ACHN (cell line): Measurements from ENCODE around the gene SLC9A3.
"Not testable (repeated sequence)": the region's sequence is repeated elsewhere in the genome, so short reads cannot be mapped to it uniquely, and the experiment has no call there.

Experiments
- DNase-seq: peaks from one replicate; pipeline ENCODE4 v3.0.0-alpha.2; 2015
- in situ Hi-C: cut with HindIII; loops from 2 replicates; pipeline ENCODE4 v1.10.0; 2017; ENCODE audit warnings: low sequenced_read_pairs, low pct_ligation_motif_present, low pct_unique_long_range_greater_than_20kb

SLC9A3 gene

DNA sequence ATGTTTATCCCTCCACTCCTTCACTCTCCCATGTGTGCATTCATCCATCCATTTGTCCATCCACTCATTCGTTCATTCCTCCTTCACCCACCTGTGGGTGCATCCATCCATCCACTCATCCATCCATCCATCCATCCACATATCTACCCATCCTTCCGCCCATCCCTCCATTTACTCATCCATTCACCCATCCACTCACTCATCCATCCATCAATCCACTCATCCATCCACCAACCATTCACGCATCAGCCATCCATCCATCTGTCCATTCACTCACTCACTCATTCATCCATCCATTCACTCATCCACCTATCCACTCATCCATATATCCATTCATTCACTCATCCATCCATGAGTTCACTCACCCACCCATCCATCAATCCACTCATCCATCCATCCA is 7.3 kb downstream of the SLC9A3 start:
- DNase-seq = no peak
- in situ Hi-C loops = no loop called here

DNA sequence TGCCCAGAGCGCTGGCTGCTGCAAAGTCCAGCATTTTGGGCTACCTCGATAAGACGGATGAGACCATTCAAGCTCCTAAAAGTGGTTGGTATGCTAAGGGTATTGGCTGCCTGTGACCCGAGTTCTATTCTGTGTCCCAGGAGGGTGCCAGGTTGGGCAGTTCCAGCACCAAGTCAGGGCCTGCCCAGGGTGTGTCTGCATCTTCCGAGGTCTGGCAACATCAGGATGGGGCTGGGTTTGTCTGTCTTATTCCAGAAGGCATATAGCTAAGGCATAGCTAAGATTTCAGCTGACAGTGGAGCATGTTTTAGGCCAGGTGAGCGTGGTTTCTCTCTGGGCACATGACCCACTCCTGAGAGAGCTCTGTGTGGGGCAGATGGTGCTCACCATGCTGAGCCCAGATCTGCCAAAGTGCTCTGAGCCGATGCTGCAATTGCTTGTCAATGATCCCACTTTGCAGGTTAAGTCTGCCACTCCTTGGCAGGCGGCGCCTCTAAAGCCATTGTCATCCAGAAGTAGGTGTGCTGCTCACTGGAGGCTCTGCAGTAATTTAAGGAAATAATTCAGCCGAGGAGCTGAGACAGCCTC is 7.8 kb downstream of the SLC9A3 start:
- DNase-seq = no peak
- in situ Hi-C loops = no loop called here

DNA sequence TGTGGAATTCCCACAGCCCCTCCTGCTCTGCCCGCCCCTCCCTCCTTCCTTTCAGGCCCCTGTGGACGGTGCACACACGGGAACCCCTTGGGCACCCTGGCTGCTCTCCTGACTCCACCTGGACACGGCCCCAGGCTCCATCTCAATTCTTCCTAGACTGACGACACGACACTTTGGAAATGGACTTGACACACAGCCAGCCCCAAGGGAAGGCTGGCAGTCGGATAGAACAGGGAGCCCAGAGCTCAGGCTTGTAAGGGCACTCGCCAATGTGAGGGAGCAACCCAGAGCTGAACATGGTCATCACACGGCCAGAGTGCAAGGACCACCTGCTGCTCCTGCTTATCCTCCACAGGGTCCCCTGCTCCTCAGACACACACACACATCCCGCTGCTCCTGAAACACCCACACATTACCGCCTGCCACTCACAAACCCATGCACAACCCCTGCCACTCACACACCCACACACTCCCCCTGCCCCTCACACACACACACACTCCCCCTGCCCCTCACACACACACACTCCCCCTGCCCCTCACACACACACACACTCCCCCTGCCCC is 8.9 kb downstream of the SLC9A3 start:
- DNase-seq = no peak
- in situ Hi-C loops = no loop called here

DNA sequence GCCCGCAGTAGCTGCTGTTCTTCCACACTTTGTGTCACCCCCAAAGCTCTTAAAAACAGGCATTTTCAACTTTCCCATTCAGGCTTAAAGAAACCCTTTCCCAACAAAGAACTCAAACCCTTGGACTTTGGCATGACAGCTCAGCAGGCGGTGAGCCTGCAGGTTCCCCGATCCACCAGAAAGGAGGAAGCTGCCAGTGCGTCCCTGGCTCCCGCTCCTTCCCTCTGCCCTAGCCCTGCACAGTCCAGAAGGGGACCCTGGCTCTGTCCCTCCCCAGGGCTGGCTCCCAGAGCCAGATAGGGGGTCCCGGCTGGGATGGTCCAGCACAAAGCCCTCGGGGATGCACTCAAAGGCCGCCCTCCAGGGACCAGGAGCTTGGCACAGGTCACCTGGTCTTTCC is 9.6 kb downstream of the SLC9A3 start:
- in situ Hi-C loops = no loop called here
- no peak for DNase-seq

DNA sequence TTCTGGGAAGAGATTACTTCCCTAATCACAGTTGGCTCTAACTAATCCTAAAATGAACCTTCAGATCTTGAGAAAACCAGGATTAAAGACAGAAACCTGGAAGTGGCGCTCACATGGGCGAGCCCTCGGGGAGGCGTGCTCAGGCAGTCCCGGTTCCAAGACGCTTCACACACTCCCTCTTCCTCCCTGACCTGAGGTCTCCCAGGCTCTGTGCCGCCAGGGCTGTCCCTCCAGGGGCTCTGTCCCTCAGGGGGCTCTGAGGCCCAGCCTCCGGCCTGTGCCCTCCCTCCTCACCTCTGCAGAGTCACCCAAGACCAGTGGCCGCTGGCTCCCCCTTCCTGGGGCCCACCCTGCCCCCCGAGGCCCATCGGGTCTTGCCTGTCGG is 10.2 kb downstream of the SLC9A3 start:
- DNase-seq = no peak
- in situ Hi-C loops = no loop called here

DNA sequence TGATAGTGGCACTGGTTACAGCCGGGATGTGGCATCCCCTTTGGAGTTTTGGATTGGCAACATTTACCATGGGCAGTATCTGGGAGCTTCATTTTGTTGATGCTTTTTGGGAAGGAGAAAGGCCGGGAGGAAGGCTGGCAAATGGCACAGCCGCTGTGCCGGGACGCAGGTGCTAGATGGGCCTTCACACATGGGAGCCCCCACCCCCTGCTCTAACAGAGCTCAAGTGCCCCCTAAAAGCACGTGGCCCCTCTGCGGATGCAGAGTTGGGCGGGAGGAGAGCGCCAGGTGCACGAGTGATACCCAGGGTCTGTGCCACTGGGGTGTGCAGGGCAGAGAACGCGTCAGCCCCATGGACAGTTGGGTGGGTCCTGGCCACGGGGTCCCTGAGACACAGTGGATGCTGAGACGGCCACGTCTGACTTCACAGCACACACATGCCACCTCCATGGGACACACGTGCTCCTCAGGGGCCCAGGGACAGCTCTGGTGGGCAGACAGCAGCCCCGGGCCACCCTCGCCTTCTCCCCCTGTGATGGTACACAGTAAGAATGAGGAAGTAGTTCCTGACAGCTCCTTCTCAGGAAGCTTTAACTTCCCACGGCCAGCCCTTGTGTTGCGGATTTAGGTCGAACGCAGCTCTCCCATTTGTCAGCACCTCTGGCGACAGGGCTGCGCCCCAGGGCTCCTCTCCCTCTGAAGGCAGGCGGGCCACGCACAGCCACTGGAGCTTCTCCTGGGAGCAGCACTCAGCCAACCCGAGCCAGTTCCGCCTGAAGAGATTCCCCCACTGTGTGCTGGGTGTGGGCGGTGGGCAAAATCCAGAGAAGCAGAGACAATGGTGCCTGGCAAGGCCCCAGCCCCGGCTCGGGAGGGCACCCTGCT is 10.8 kb downstream of the SLC9A3 start:
- in situ Hi-C loops = no loop called here
- DNase-seq = no peak

DNA sequence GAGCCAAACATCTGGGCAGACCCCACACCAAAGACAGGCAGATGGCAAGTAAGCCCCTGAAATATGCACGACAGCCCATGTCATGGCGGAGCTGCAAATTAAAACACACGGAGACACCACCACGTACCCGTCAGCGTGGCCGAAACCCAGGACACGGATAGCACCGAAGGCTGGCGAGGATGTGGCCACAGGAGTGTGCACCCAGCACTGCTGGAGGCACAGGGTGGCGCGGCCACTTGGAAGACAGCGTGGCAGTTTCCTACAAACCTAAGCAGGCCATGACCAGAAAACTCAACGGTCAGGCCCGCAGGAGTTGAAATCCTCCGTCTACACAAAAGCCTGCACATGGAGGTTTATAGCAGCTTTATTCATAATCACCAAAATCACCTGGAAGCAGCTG is 12.8 kb downstream of the SLC9A3 start:
- DNase-seq = no peak
- in situ Hi-C loops = no loop called here

DNA sequence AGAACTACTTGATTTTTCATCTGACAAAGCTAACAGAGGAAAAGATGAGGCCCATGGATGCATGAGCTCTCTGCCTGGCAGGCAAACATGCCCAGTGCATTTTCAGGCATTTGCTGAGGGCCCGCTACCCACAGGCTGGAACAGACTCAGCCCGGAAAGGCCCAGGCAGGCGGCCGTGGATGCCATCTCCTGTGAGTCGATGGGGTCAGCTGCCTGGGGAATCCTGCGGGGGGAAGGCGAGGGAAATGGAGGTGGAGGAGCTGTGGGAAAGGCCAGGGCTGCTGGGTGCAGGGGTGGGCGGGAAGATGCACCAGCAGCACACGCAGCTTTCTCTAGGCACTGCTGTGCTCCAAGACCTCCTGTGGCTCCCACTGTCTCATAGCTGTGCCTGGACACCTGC is 13.7 kb downstream of the SLC9A3 start:
- in situ Hi-C loops = no loop called here
- no peak for DNase-seq

DNA sequence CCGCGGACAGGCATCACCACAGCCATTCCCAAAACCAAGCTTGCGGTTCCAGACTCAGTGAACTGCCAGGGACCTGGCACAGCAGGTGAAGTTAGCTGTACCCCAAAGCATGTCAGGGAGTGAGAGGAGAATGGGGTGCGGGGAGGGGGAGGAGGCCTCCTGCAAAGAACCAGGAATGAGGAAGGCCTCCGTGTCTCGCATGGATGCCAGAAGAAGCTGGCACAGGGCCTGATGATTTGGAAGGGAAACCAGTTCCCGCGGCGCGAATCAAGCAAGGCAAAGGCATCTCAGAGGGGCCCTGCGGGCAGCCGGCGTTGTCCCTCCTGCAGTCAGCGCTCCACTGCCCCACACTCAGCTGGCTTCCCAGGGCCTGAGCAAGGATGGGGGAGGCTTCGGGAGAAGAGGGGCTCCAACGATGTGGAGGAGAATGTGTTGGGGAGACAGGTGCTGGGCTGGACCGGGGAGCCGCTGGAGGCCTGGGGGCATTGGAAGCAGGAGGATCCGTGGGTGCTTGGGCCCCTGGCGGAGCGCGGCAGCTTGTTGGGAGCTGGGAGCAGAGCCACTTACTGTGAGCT is 14.6 kb downstream of the SLC9A3 start:
- no peak for DNase-seq
- in situ Hi-C loops = no loop called here

DNA sequence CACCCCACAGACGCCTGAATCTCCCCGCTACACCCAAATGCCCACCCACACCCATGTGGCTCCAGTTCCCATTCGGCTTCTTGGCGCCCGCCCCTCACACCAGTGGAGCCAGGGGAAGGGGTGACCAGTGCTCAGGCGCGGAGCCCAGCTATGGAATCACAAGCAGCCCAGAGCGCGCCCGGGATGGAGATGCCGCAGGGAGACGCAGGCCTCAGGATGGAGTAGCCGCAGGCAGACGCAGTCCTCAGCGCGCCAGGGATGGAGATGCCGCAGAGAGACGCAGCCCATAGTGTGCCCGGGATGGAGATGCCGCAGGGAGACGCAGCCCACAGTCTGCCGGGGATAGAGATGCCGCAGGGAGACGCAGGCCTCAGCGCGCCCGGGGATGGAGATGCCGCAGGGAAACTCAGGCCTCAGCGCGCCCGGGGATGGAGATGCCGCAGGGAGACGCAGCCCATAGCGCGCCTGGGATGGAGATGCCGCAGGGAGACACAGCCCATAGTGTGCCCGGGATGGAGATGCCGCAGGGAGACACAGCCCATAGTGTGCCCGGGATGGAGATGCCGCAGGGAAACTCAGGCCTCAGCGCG is 16.2 kb downstream of the SLC9A3 start:
- in situ Hi-C loops, DNase-seq: not testable (repeated sequence)

DNA sequence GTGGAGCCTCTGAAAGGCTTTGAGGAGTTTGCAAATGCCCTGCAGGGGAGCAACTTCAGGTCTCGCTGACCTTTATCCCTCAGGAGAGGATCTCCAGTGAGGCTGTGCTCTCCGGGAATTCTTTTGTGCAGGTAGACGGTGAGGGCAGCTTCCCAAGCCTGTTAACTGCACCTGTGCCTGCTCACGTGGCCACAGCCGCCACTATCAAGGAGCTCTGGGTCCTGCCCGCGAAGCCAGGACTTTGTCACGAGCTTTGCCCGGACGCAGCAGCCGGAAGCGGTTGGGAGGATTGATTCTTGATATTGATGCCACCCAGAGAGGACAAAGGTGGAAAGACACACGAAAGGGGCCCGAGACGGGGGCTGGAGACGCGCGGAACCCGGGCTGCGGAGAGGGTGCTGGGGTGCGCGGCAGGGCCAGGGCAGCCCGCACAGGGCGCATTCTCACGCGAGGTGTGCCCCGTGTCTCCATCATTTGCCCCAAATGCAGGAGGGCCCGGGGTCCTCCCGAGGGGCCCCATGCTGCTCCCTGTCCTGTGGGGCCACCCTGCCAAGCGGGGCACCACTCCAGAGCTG is 18.2 kb downstream of the SLC9A3 start:
- in situ Hi-C loops = no loop called here
- DNase-seq = no peak

DNA sequence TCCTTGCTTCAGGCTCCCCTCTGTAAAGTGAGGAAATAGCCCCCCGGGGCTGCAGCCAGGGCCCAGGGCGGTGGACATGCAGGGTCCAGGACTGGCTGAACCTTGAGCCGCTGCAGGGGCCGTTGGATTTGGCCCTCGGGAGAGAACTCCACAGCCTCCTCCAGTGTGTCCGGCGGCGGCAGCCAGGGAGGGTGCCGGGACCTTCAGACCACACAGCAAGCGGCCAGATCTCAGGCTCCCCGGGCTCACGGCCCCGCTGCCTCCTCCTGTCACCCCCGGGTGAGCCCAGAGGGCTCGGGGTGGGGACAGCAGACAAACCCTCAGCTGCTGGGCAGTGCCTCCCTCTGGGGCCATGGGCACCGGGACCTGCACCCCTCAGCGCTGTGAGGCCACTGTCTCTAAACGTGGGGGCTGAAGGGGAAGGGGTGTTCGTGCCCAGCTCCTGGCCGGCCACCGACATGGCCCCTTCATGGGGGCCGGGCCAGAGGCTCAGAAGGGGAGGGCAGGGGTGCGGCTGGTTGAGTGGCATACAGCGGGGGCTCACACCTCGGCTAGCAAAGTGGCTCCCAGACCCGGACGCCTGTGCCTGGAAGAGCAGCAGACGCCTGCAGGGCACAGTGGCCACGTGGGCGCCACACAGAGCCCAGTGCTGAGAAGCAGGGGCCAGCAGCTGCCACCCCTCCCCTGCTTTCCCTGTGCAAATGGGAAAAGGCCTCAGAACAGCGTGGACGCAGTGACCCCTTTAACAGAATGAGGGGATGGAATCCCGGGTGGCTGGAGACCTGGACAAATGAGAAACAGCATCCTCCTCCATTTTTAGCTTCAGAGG is 19.7 kb downstream of the SLC9A3 start:
- in situ Hi-C loops = no loop called here
- DNase-seq = no peak

DNA sequence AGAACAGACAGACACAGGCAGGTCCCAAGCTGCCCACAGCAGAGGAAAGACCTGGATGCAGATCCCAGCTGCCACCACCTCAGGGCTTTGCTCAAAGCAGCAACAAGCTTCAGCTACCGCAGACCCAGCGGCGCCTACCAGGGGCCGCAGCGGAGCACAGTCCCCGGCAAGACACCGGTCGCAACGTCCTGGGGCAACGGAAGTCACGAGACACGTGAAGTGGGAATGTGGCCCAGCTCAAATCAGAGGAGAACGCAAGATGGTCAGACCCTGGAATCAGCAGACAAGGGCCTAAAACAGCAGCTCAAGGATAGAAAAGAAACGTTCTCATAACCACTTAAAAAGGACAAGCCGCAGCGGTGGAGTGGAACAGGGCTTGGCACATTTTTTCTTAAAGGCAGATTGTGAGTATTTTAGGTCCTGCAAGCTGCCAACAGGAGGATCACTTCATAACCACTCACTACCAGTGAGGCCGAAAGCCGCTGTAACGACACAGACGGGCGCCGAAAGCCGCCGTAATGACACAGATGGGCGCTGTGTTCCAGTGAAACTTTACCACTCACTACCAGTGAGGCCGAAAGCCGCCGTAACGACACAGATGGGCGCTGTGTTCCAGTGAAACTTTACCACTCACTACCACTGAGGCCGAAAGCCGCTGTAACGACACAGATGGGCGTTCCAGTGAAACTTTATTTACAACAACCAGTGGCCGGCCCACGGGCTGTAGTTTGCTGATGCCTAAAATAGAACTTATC is 21.7 kb downstream of the SLC9A3 start:
- in situ Hi-C loops = no loop called here
- no peak for DNase-seq

DNA sequence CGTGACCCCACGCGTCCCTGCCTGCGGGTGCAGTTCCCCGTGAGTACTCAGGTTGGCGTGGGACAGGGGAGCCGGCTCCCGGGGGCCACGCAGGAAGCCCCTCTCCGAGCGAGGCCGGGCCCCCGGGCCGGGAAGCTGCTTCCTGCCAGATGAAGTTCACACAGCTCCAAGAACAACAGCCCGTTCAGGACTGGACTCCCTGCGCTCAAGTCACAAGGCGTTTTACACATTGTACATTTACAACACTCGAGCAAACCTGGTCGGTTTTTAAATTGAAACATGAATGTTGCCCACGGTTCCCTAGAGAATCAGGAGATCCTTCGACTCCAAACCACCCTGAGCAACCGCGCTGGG is 22.4 kb downstream of the SLC9A3 start:
- in situ Hi-C loops = no loop called here
- no peak for DNase-seq

DNA sequence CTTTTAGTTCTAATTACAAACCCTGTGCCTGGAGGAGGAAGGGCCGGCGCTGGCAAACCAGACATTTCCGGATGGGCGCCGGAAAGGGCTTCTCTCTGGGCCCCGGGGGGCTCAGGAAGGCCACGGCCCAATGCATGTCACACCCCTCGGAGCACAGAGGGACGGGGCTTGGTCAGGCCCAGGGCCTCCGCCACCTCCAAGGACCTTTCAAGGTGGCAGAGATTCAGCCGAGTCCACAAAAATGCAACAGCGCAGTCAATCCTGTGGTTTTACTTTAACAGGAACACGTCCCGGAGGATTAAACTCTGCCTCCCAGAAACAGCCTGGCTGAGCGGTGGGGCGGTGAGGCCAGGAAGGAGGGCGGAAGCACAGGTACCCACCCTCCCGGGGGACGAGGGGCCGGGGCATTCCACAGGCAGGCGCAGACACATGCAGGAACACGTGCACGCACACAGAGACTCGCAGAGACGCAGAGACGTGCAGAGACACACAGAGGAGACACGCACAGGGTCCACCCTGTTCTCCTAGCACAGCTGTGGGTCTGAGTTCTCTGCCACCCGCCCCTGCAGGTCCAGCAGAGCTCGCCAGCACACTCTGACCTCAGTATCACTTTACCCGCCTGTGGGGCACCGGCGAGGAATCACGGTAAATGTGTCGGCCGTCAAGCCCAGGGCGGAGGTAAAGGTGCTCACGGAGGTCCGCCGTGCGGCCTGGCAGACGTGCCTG is 23.0 kb downstream of the SLC9A3 start:
- DNase-seq = no peak

DNA sequence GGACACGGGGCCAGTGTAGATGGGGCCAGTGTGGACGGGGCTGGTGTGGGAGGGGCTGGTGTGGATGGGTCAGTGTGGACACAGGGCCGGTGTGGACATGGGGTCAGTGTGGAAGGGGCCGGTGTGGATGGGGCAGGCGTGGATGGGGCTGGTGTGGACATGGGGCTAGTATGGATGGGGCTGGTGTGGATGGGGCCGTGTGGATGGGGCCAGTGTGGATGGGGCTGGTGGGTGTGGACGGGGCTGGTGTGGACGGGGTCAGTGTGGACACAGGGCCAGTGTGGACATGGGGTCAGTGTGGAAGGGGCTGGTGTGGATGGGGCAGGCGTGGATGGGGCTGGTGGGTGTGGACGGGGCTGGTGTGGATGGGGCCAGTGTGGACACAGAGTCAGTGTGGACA is 23.8 kb downstream of the SLC9A3 start:
- in situ Hi-C loops = no loop called here
- no peak for DNase-seq

More for the DNA sequence above, 23.0 kb downstream of the SLC9A3 start:
- in situ Hi-C loops = no loop called here
